GM21717 (cell line): ENCODE data around the gene DNAJC5.
"Not testable (repeated sequence)": the region's sequence is repeated elsewhere in the genome, so short reads cannot be mapped to it uniquely, and the experiment has no call there.

ENCODE experiments used
- ATAC-seq: cut with Tn5 transposase; IDR thresholded peaks from one replicate; pipeline ENCODE4 v1.9.1; 2021; ENCODE audit warnings: mild to moderate bottlenecking, moderate library complexity; ENCODE audit not compliant: unreplicated experiment

Gene DNAJC5

GRCh38 chr20:63966172-63966943 is 71.4 kb downstream of the DNAJC5 start:
- no peak for ATAC-seq

GRCh38 chr20:63966944-63967322 is 72.0 kb downstream of the DNAJC5 start:
- ATAC-seq, result no peak

GRCh38 chr20:63967330-63968135 is 72.6 kb downstream of the DNAJC5 start:
- no peak for ATAC-seq

GRCh38 chr20:63968136-63968927 is 73.4 kb downstream of the DNAJC5 start:
- no peak for ATAC-seq

DNA sequence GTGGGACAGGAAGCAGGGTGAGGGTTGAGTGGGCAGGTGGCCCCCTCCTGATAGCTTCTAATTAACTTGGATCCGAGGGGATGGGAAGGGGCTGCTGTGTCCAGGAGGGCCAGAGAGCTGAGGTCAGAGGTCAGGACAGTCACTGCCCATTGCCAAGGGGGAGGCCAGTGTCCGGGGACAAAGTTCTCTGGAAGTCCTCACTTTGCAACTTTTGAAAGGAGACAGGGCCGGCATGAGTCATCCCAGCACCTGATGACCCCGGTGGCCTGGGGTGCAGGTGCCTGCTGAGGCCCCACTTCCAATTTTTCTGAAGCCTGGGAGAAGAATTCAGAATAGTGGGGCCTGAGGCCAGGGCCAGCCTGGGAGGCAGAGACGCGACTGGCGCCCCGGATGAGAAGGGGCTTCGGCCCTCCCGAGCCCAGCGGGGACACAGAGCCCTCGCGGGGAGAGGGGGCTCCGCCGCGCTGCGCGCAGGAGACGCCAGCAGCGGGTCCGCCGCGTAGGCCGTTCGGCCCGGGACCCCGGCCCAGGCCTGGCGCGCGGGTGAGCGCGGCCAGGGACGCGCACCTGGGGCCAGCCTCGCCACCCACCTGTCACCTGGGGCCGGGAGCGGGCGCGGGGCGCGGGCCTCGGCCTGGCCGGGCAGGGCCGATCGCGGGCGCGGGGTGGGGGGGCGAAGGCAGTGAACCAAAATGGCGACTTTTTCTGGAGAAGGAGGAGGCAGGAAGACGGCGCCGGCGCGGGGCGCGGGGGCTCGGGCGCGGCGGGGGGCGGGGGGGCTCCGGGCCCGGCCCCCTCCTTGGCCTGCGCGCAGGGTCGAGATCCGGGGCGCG is 74.2 kb downstream of the DNAJC5 start:
- no peak for ATAC-seq

DNA sequence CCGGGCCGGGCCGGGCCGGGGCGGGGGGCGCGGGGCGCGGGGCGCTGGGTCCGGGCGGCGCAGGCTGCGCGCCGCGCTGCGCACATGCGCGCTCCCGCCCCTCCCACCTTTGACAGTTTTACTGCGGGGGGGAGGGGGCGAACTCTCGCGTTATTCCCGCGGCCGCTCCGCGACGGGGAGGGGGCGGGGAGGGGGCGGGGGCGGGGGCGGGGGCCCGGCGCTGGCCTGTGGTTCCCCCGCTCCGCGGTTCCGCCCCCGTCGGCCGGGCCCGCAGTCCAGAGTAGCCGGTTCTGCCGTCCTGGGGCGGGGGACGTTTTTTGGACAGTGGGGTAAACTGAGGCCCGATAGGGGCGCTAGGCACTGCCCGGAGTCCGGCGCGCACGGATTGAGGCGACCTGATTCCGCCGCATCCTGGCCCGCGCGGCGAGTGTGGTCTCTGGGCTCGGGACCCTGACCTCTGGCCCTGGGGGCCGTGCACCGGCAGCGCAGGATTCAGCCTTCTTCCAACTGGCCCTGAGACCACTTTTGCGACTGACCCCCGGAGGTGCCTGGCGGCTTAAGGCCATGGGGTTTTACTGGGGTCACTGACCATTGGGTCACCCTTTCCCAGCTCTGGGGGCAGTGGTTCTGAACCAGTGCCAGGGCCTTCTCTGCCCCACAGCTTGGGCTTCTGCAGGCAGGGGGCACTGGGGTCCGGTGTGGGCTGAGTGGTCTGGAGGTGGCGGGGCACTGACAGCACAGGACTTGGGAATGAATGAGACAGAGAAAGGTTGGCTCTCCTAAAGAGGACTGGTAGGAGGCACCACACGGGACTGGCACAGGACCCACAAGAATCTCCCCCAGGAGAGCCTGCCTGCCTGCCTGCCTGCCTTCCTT is 75.2 kb downstream of the DNAJC5 start, which contains the start of gene ZNF512B:
Gene ZNF512B (minus strand): TSS at position 93 of the 876 bp plus-strand sequence. CDS start 1,980 bp downstream, outside the sequence.
- no peak for ATAC-seq

DNA sequence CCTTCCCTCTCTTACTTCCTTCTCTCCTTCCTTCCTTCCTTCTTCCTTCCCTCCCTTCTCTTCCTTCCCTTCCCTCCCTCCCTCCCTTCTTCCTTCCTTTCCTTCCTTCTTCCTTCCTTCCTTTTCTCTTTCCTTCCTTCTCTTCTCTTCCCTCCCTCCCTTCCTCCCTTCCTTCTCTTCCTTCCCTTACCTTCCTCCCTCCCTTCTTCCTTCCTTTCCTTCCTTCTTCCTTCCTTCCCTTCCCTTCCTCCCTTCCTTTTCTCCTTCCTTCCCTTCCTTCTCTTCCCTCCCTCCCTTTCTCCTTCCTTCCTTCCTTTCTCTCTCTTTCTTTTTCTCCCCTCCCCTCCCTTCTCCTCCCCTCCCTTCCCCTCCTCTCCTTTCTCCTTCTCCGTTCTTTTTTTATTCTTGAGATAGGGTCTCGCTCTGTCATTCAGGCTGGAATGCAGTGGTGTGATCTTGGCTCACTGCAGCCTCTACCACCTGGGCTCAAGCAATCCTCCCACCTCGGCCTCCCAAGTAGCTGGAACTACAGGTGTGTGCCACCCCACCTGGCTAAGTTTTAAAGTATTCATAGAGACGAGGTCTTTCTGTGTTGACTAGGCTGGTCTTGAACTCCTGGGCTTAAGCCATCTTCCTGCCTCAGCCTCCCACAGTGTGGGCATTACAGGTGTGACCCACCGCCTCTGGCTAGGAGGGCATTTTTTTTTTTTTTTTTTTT is 75.9 kb downstream of the DNAJC5 start:
- ATAC-seq, result no peak

- ATAC-seq, result not testable (repeated sequence)
Measured at GRCh38 chr20:63971960-63972311, 77.0 kb downstream of the DNAJC5 start.

DNA sequence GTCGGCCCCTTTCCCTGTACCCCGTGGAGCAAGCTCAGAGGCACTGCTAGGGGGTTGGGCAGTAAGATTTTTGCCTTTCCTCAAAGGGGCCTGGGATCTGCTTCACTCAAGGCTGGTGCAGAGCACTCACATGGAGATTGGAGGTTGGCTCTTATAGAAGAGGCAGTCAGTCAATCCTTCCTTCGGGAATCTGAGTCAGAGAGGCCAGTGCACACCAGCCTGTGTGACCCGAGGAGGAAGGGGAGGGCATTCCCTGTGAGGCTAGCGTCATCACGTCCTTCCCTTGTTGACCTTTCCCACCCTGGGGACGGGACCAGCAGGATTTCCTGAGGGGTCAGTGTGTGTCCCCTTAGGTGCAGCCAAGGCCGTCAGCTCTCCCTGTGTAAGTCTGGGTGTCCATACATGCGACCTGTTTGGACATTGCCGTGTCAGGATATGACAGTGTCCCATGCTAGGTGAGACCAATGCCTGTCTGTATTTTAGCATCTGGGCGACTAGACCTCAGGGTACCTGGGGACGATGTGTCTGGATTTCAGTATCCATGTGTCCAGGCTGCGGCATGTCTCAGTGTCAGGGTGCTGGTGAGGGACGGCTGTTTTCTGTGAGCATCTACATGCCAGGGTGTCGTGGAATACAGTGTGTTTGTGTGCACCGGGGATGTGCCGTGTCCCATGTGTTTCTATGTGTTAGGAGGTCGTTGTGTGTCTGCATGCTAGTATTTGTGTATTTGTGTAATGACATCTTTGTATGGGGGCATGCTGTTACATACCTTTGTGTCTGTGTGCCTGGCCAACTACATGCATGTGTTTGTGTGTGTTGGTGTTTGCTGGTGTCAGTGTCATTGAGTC is 77.6 kb downstream of the DNAJC5 start:
- ATAC-seq, result no peak

GRCh38 chr20:63973160-63973479 is 78.2 kb downstream of the DNAJC5 start:
- no peak for ATAC-seq

DNA sequence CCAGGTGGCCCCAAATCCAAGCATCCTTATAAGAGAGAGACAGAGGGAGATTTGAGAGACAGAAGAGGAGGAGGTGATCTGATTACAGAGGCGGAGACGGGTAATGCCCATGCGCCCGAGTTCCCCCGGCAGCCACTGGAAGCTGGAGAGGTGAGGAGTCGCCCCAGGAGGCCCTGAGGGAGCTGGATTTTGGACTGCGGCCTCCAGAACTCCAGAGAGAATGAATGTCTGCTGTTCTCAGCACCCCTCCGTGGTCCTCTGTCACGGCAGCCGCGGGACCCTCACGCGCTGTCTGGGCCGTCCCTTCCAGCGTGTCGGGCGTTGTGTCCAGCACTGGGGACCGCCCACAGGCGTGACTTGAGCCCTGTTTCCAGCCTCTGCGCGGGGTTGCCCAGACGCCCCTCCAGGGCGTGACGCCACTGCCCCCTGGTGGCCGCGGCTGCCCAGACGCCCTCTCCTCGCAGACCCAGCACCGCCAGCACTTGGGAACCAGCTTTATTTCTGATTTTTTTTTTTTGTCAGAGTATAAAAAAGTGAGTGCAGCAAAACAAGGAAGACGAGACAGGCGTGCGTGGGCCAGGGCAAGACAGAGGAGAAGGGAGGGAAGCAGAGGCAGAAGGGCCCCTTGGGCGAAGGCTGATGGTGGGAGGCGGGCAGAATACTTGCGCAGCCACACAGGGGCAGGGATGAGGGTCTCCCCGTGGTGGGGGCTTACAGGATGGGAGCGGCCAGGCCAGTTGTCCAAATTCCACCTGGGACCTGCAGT is 78.9 kb downstream of the DNAJC5 start:
- ATAC-seq, result no peak

DNA sequence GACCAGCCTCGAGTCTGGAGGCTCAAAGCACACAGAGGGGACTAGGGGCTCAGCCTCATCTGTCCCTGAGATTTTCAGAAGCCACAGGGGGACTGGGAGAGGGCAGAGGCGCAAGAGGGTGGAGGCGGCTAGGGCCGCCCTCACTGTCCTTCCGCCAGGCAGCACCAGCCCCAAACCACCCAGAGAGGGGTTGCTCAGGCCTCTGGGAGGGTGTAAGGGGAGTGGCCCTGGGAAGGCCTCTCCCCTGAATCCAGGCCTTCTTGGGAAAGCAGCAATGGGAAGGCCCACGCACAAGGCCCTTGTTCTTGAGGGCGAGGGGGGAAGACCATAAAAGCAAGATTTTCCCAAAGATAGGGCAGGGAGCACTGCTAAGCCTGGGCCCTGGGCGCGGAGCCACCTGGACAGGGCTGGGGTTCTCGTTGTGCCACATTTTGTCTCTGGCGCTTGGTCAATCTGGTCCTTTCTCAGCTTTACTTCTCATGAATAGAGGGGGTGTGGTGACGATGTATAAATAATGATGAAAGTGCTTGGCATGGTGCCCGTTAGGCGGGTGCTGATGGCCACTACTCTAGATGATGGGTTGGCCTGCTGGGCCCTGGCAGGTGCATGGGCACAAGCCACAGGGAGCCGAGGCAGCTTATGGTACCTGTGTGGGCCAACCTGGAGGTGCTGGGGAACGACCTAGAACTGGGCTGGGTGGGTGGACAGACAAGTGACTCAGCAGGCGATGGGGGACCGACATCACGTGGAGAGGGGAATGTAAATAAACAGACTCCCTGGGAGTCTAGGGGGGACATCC is 79.7 kb downstream of the DNAJC5 start:
- no peak for ATAC-seq

- not testable (repeated sequence) for ATAC-seq
Measured at GRCh38 chr20:63976511-63976910, 81.6 kb downstream of the DNAJC5 start.

GRCh38 chr20:63976980-63977738 is 82.2 kb downstream of the DNAJC5 start:
- no peak for ATAC-seq

DNA sequence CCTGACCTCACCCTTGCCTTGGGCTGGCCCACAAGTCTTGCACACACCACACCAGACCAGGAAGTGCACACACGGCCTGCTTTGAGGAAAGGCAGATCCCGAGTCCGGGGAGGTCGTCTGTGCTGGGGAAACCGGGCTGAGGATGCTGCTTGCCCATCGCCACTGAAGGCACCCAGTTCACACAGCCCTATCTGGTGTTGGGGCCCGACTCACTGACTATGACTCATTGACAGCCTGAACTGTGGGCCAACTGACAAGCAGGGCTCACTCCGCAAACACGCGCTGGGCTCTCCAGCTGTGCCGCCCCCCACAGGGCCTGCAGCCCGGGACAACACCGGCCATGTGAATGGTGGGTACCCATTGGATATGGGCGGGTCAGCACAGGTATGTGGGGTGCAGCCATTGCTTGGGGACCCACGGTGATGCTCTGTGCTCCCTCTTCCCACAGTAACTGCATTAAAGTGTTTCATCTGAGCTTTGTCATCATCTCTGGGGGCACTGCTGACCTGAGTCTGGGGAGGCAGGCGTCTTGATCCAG is 82.9 kb downstream of the DNAJC5 start:
- ATAC-seq, result no peak
